Common myeloid progenitor, CD34-positive (primary cell): ENCODE data around the gene VPS4A.

Experiments used
- CTCF ChIA-PET: fragments of 350-600 bp; sonication (Branson Sonifier 250); formaldehyde crosslinking; loops from one replicate; lab custom pipeline; 2021; ENCODE audit warnings: antibody characterized with exemption; lab: Charles Lee
- POLR2A ChIA-PET: fragments of 350-600 bp; sonication (Branson Sonifier 250); formaldehyde crosslinking; loops from one replicate; lab custom pipeline; 2021; ENCODE audit warnings: antibody characterized with exemption; lab: Charles Lee
- DNase-seq, 3 donors: peaks; one replicate each; pipeline versions ENCODE4 v3.0.0 to v3.0.0-alpha.2; 2013
- H3K27ac ChIP-seq, 2 experiments: 1 replicate in 1 of 2; 2 replicates in 1 of 2; pipeline ENCODE4 v1.7.0; 2013; ENCODE audit warnings: inconsistent platforms in 2 of 2, low read length in 2 of 2, mild to moderate bottlenecking in 2 of 2, low read depth in 1 of 2, moderate library complexity in 1 of 2; ENCODE audit not compliant: severe bottlenecking in 2 of 2, insufficient read depth in 1 of 2, poor library complexity in 1 of 2
- H3K27me3 ChIP-seq, 5 experiments: replicated peaks in 2 of 5; 1 replicate in 3 of 5; 2 replicates in 2 of 5; pipeline versions ENCODE4 v1.6.1 to v1.7.0; 2013; ENCODE audit warnings: low read length in 4 of 5, mild to moderate bottlenecking in 2 of 5, moderate library complexity in 2 of 5, inconsistent platforms in 1 of 5; ENCODE audit not compliant: insufficient read depth in 5 of 5, control insufficient read depth in 4 of 5
- H3K36me3 ChIP-seq, 4 experiments: 1 replicate in 2 of 4; 2 replicates in 2 of 4; pipeline versions ENCODE4 v1.6.1 to v1.7.0; 2013; ENCODE audit warnings: low read length in 3 of 4, control low read depth in 1 of 4, mild to moderate bottlenecking in 1 of 4; ENCODE audit not compliant: control insufficient read depth in 4 of 4, insufficient read depth in 4 of 4
- H3K4me1 ChIP-seq, 4 experiments: 1 replicate in 3 of 4; 2 replicates in 1 of 4; pipeline versions ENCODE4 v1.6.1 to v1.7.1; 2013; ENCODE audit warnings: low read length in 3 of 4, mild to moderate bottlenecking in 3 of 4, control low read depth in 1 of 4, inconsistent platforms in 1 of 4, moderate library complexity in 1 of 4; ENCODE audit not compliant: control insufficient read depth in 4 of 4, insufficient read depth in 4 of 4; ENCODE audit errors: control extremely low read depth in 1 of 4
- H3K4me3 ChIP-seq, 7 experiments: 1 replicate in 4 of 7; 2 replicates in 3 of 7; pipeline versions ENCODE4 v1.5.1 to v1.7.0; 2013; ENCODE audit warnings: mild to moderate bottlenecking in 7 of 7, low read length in 6 of 7, moderate library complexity in 6 of 7, inconsistent platforms in 2 of 7, low read depth in 2 of 7, control low read depth in 1 of 7; ENCODE audit not compliant: insufficient read depth in 4 of 7, control insufficient read depth in 1 of 7; ENCODE audit errors: extremely low read depth in 1 of 7
- H3K9me3 ChIP-seq, 5 experiments: 1 replicate in 4 of 5; 2 replicates in 1 of 5; pipeline versions ENCODE4 v1.6.1 to v1.7.1; 2013; ENCODE audit warnings: low read length in 4 of 5, mild to moderate bottlenecking in 2 of 5, inconsistent platforms in 1 of 5, low read depth in 1 of 5, moderate library complexity in 1 of 5; ENCODE audit not compliant: control insufficient read depth in 4 of 5, insufficient read depth in 2 of 5; ENCODE audit errors: control extremely low read depth in 1 of 5
- WGBS: methylation state at CpG from one replicate; pipeline ENCODE4 v1.1.5; 2013; ENCODE audit not compliant: insufficient coverage; 5-methylcytosine and 5-hydroxymethylcytosine counted together

Gene VPS4A

GRCh38 chr16:69319826-69320739 lies 8.9 kb downstream of the VPS4A start:
- no peak overlapping the region for H3K27ac ChIP-seq
- H3K27me3 ChIP-seq: no peaks in the 10 kb centered on the region
- DNase-seq: no peak
- no peaks in the 10 kb centered on the region for H3K4me1 ChIP-seq
- 96% methylated on average over 20 of the region's 30 CpGs for WGBS
- H3K4me3 ChIP-seq: no peak overlapping the region
- POLR2A ChIA-PET: interaction anchor here (0.6 kb wide), 2 partner anchors 57 to 87 kb away, joined by 3 to 4 read pairs; no protein-coding TSS in a partner anchor
- CTCF ChIA-PET: interaction anchor here (2.0 kb wide), 1 partner anchor 9 kb away, joined by 9 read pairs; no protein-coding TSS in a partner anchor
- H3K9me3 ChIP-seq: no peaks in the 10 kb centered on the region
- H3K36me3 ChIP-seq: peaks cover 26 to 92% (median 83%) of the 10 kb centered on the region in 4 experiments

- Histone ChIP-seq H3K36me3 (peaks cover 24 to 89% (median 79%) of the 10 kb centered on the region in 4 experiments), H3K4me1 (no peaks in the 10 kb centered on the region), H3K4me3 (no peak overlapping the region), H3K27me3 (no peaks in the 10 kb centered on the region), H3K27ac (no peak overlapping the region), H3K9me3 (no peaks in the 10 kb centered on the region)
- no peak for DNase-seq
- ChIA-PET CTCF (no interaction called here), POLR2A (no interaction called here)
- 97% methylated on average over 13 of the region's 13 CpGs for WGBS
Measured at GRCh38 chr16:69320740-69321073, 9.6 kb downstream of the VPS4A start.

GRCh38 chr16:69321080-69321479 lies 9.9 kb downstream of the VPS4A start:
- peaks cover 24 to 89% (median 79%) of the 10 kb centered on the region in 4 experiments for H3K36me3 ChIP-seq
- no peak for DNase-seq
- no peaks in the 10 kb centered on the region for H3K9me3 ChIP-seq
- ChIA-PET POLR2A (no interaction called here), CTCF (no interaction called here)
- H3K27me3 ChIP-seq: no peaks in the 10 kb centered on the region
- no peak overlapping the region for H3K27ac ChIP-seq
- 98% methylated on average over 22 of the region's 22 CpGs for WGBS
- H3K4me3 ChIP-seq: no peak overlapping the region
- H3K4me1 ChIP-seq: peaks cover 0 to 3% (median under 1%) of the 10 kb centered on the region in 4 experiments

GRCh38 chr16:69322343-69322742 lies 11.2 kb downstream of the VPS4A start:
- no peak overlapping the region for H3K4me3 ChIP-seq
- H3K4me1 ChIP-seq: peaks cover 0 to 15% (median 4%) of the 10 kb centered on the region in 4 experiments
- POLR2A ChIA-PET: no interaction called here
- H3K27me3 ChIP-seq: no peaks in the 10 kb centered on the region
- DNase-seq: no peak
- WGBS: 92% methylated on average over 4 of the region's 7 CpGs
- H3K27ac ChIP-seq: no peak overlapping the region
- peaks cover 24 to 87% (median 79%) of the 10 kb centered on the region in 4 experiments for H3K36me3 ChIP-seq
- no peaks in the 10 kb centered on the region for H3K9me3 ChIP-seq
- CTCF ChIA-PET: no interaction called here

- no peak overlapping the region for H3K4me3 ChIP-seq
- H3K4me1 ChIP-seq: peaks cover 0 to 26% (median 10%) of the 10 kb centered on the region in 4 experiments
- POLR2A ChIA-PET: no interaction called here
- WGBS: 97% methylated on average over 11 of the region's 14 CpGs
- no peak overlapping the region for H3K27ac ChIP-seq
- no peak for DNase-seq
- H3K9me3 ChIP-seq: no peaks in the 10 kb centered on the region
- CTCF ChIA-PET: interaction anchor here (0.7 to 7.8 kb wide), 4 partner anchors 10 to 58 kb away, joined by 3 to 28 read pairs (median 4); partner anchors contain the start of gene VPS4A
- H3K27me3 ChIP-seq: no peaks in the 10 kb centered on the region
- peaks cover 20 to 90% (median 78%) of the 10 kb centered on the region in 4 experiments for H3K36me3 ChIP-seq
Measured at GRCh38 chr16:69323415-69323814, 12.3 kb downstream of the VPS4A start.

GRCh38 chr16:69324013-69324531 lies 12.9 kb downstream of the VPS4A start:
- no peak overlapping the region for H3K4me3 ChIP-seq
- DNase-seq: no peak
- H3K36me3 ChIP-seq: peaks cover 16 to 90% (median 74%) of the 10 kb centered on the region in 4 experiments
- H3K27ac ChIP-seq: no peak overlapping the region
- no peaks in the 10 kb centered on the region for H3K9me3 ChIP-seq
- POLR2A ChIA-PET: no interaction called here
- peaks cover 0 to 33% (median 16%) of the 10 kb centered on the region in 4 experiments for H3K4me1 ChIP-seq
- no peaks in the 10 kb centered on the region for H3K27me3 ChIP-seq
- CTCF ChIA-PET: interaction anchor here (1.5 to 7.8 kb wide), 3 partner anchors 10 to 57 kb away, joined by 3 to 28 read pairs (median 5); partner anchors contain the start of gene VPS4A
- WGBS: 94% methylated on average over 7 of the region's 8 CpGs
